GM12892 (cell line): ENCODE results near the gene RASSF5.

ENCODE experiments used
- DNase-seq: peaks from one replicate; pipeline ENCODE4 v3.0.0; 2011; ENCODE audit not compliant: insufficient read length
- FAIRE-seq: peaks from 2 replicates; lab custom pipeline; 2011; peaks lifted over from hg19 to GRCh38; lab: Jason Lieb, UNC
- POLR2A ChIP-seq: IDR thresholded peaks from 2 replicates; pipeline ENCODE4 v1.6.1; 2011; ENCODE audit warnings: low read depth, low read length, control low read depth
- POLR2AphosphoS5 ChIP-seq: IDR thresholded peaks from 2 replicates; pipeline ENCODE4 v1.6.1; 2011; ENCODE audit warnings: low read depth, low read length, control low read depth
- TAF1 ChIP-seq: IDR thresholded peaks from 2 replicates; pipeline ENCODE4 v1.6.1; 2011; ENCODE audit warnings: low read depth, mild to moderate bottlenecking, control low read depth, low read length, borderline replicate concordance

RASSF5 gene

GRCh38 chr1:206511362-206512057 is 4.2 kb downstream of the RASSF5 start:
- TF ChIP-seq TAF1 (no peak), POLR2A (no peak), POLR2AphosphoS5 (no peak)
- DNase-seq (no peak), FAIRE-seq (no peak)

- TF ChIP-seq POLR2AphosphoS5 (no peak), TAF1 (no peak), POLR2A (no peak)
- FAIRE-seq (no peak), DNase-seq (no peak)
Measured at GRCh38 chr1:206512058-206512850, 4.9 kb downstream of the RASSF5 start.

GRCh38 chr1:206512851-206513180 is 5.5 kb downstream of the RASSF5 start:
- FAIRE-seq, result no peak
- no peak for DNase-seq
- TF ChIP-seq POLR2AphosphoS5, result no peak
- TF ChIP-seq TAF1, result no peak
- TF ChIP-seq POLR2A, result no peak

GRCh38 chr1:206513312-206514111 is 6.2 kb downstream of the RASSF5 start:
- TF ChIP-seq TAF1 (no peak), POLR2A (no peak), POLR2AphosphoS5 (no peak)
- DNase-seq (no peak), FAIRE-seq (no peak)

GRCh38 chr1:206514813-206515387 is 7.6 kb downstream of the RASSF5 start:
- no peak for FAIRE-seq
- TF ChIP-seq POLR2A, result no peak
- no peak for TF ChIP-seq TAF1
- no peak for TF ChIP-seq POLR2AphosphoS5
- DNase-seq, result no peak

- TF ChIP-seq TAF1 (no peak), POLR2AphosphoS5 (no peak), POLR2A (no peak)
- FAIRE-seq, result no peak
- no peak for DNase-seq
Measured at GRCh38 chr1:206516728-206516990, 9.3 kb downstream of the RASSF5 start.

DNA sequence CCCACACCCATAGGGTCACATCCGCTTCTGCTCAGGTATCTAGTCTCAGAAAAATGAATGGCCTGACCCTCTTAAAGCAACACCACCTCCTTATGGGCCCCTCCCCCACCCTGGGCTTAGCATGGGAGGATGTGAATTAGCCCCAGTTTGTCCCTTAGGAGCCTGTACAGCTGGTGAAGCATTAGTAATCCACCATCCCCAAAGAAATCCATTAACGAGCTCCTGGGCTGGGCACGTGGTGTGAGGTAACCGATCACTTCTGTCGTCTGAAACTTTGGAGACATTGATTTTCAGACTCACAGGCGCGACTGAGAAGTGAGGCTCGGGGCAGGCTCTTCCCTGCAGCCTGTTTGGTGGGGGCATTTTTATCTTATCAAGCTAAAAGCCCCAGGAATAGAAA is 10.5 kb downstream of the RASSF5 start:
- DNase-seq, result no peak
- FAIRE-seq, result no peak
- no peak for TF ChIP-seq POLR2A
- no peak for TF ChIP-seq POLR2AphosphoS5
- no peak for TF ChIP-seq TAF1

DNA sequence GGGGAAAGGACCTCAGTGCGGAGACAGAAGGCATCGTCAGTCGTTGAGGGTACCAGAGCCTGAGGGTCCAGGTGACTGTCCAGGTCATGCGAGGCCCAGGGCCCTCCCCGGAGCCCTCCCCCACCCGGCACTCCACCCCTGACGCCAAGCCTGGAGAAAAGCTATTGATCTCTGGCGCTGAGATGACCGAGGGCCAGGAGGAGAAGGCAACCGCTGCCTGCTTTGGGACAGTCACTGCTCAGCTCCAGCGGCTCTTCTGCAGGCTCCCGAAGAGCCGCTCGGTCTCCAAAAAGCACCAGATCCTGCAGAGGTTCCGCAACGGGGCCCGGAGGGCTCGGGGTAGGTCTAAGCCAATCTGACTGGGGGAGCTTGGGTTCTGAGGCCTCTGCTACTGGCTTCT is 10.9 kb downstream of the RASSF5 start:
- no peak for TF ChIP-seq POLR2AphosphoS5
- no peak for TF ChIP-seq POLR2A
- TF ChIP-seq TAF1, result no peak
- DNase-seq (no peak), FAIRE-seq (no peak)

DNA sequence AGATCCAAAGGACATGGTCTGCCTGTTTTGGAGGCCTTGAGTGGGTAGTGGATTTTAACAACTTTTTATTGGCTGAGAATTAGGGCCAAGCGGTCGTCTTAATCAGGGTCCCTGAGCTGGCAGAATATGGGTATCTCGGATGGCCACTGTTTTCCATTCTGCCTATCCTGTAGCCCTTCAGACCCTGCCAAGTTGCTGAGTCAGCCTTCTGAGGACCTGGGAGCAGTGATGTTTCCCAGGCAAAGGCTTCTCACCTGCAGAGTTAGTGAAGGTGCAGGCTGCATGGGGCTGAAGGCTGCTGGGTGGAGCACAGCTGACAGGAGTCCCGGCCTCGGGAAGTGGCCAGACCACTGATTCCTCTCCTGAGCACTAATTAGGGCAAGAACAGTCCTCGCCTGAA is 11.4 kb downstream of the RASSF5 start:
- DNase-seq, result no peak
- FAIRE-seq, result no peak

GRCh38 chr1:206521127-206521526 is 13.8 kb downstream of the RASSF5 start:
- TF ChIP-seq POLR2AphosphoS5, result no peak
- FAIRE-seq, result no peak
- no peak for DNase-seq

More for the DNA sequence above, 11.4 kb downstream of the RASSF5 start:
- TF ChIP-seq POLR2AphosphoS5, result no peak
- TF ChIP-seq POLR2A, result no peak
- no peak for TF ChIP-seq TAF1

DNA sequence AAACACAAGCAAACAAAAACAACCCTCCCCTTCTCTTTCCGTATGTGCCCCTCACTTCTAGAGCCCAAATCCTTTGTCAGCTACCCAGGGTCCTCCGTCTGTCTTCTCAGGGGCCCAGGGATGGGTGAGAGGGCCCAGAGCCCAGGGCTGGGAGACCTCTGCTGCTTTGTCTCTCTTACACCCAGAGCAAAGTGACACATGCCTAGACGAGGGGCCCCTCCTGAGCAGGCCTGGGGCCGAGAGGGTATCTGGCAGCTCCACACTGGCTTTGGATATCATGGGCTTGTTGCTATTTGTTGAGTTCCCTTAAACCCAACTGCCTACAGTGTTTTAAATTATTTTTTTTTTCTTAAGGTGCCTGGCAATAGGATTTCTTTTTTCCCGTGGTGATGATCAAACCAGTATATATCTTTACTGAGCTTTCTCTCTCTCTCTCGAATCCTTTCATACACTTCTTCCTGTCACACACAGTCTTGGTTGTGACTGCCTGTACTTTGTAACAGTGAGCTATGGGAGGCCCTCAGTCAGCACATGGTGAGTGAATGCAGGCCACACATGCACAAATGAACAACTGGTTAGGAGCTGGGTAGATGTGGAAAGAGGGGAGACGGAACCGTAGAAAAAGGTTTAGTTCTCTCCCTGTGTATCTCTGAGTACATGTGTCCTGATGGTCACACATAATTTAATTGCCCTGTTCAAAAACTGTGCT is 14.5 kb downstream of the RASSF5 start:
- TF ChIP-seq TAF1, result no peak
- no peak for TF ChIP-seq POLR2A
- no peak for TF ChIP-seq POLR2AphosphoS5
- no peak for DNase-seq
- no peak for FAIRE-seq
